PFSK-1 (cell line): ENCODE results near the gene VCX2. TPM values are rescaled to one million over a fixed set of nuclear protein-coding genes. Genes with fewer than 3 reads are reported as not detected.
"Not testable (repeated sequence)": the region's sequence is repeated elsewhere in the genome, so short reads cannot be mapped to it uniquely, and the experiment has no call there.

Experiments used
- FOXP2 ChIP-seq: optimal IDR thresholded peaks from 2 replicates; pipeline ENCODE3; 2011; ENCODE audit warnings: borderline replicate concordance, control low read depth, inconsistent platforms; ENCODE audit not compliant: insufficient read depth; ENCODE audit errors: extremely low read length, extremely low read depth
- POLR2AphosphoS5 ChIP-seq: IDR thresholded peaks from 2 replicates; pipeline ENCODE4 v1.6.1; 2012; ENCODE audit warnings: low read depth, mild to moderate bottlenecking, control low read depth, low read length, moderate library complexity
- REST ChIP-seq, 2 experiments: IDR thresholded peaks; 2 replicates each; pipeline versions ENCODE4 v1.6.1 to v1.8.0; 2011 to 2012; ENCODE audit warnings: low read depth in 2 of 2, low read length in 2 of 2, control low read depth in 1 of 2, inconsistent platforms in 1 of 2, mild to moderate bottlenecking in 1 of 2, moderate library complexity in 1 of 2; ENCODE audit not compliant: insufficient read depth in 1 of 2
- SIN3A ChIP-seq: IDR thresholded peaks from 2 replicates; pipeline ENCODE4 v1.6.1; 2012; ENCODE audit warnings: mild to moderate bottlenecking, low read length, moderate library complexity, borderline replicate concordance; ENCODE audit not compliant: insufficient read depth
- TAF1 ChIP-seq: IDR thresholded peaks from 2 replicates; pipeline ENCODE4 v1.6.1; 2012; ENCODE audit warnings: low read length, control low read depth, borderline replicate concordance; ENCODE audit not compliant: insufficient read depth
- polyA plus RNA-seq: library from polyadenylated mRNA; unstranded; fragments of >200 nt; gene quantifications from one replicate; pipeline ENCODE4 v1.2.1, GENCODE V29; 2012; ENCODE audit warnings: low read depth, missing spikeins; ENCODE audit not compliant: insufficient read length

VCX2 gene
- polyA plus RNA-seq = not detected

GRCh38 chrX:8171169-8171568 is at the start of gene VCX2:
Gene VCX2 (minus strand): TSS chrX:8171267. CDS start chrX:8170643, 624 bp downstream.
- not testable (repeated sequence) for TF ChIP-seq TAF1; SIN3A; REST (IDR thresholded peaks at IDR 0.05; ENCODE audit: insufficient read depth in 1 of 2, low read depth in 2 of 2, low read length in 2 of 2)

- TF ChIP-seq REST (IDR thresholded peaks at IDR 0.05; ENCODE audit: insufficient read depth in 1 of 2, low read depth in 2 of 2, low read length in 2 of 2) = no peak
Observed at GRCh38 chrX:8204943-8205342, 33.9 kb upstream of the VCX2 start.

GRCh38 chrX:8204169-8204935 is 33.3 kb upstream of the VCX2 start:
- TF ChIP-seq FOXP2 (no peak), REST (IDR thresholded peaks at IDR 0.05; ENCODE audit: insufficient read depth in 1 of 2, low read depth in 2 of 2, low read length in 2 of 2) (no peak), SIN3A (no peak), TAF1 (no peak), POLR2AphosphoS5 (no peak)

GRCh38 chrX:8201896-8202331 is 30.8 kb upstream of the VCX2 start:
- TF ChIP-seq TAF1 (no peak), SIN3A (no peak), POLR2AphosphoS5 (no peak), FOXP2 (no peak), REST (IDR thresholded peaks at IDR 0.05; ENCODE audit: insufficient read depth in 1 of 2, low read depth in 2 of 2, low read length in 2 of 2) (no peak)

GRCh38 chrX:8196776-8197175 is 25.7 kb upstream of the VCX2 start:
- no peak for TF ChIP-seq TAF1
- TF ChIP-seq POLR2AphosphoS5 = no peak
- TF ChIP-seq FOXP2 = no peak
- TF ChIP-seq SIN3A = no peak
- no peak for TF ChIP-seq REST (IDR thresholded peaks at IDR 0.05; ENCODE audit: insufficient read depth in 1 of 2, low read depth in 2 of 2, low read length in 2 of 2)
